Tibial nerve (tissue), 4 donors: Measurements from ENCODE around the gene ITPRID1.

Experiments used
- CTCF ChIP-seq, 5 experiments: fragments of 200-600 bp in 3 of 5; fragments of 450-650 bp in 2 of 5; sonication (generic) in 3 of 5; IDR thresholded peaks; one replicate each; pipeline ENCODE4 v1.5.1; 2016 to 2019; ENCODE audit warnings: antibody characterized with exemption in 5 of 5, mild to moderate bottlenecking in 3 of 5, moderate library complexity in 2 of 5
- EP300 ChIP-seq, 2 donors: sonication (generic); formaldehyde crosslinking; IDR thresholded peaks; one replicate each; pipeline ENCODE4 v1.6.1; 2017; ENCODE audit warnings: antibody characterized with exemption in 2 of 2, mild to moderate bottlenecking in 1 of 2
- POLR2A ChIP-seq, 2 donors: fragments of 450-650 bp; IDR thresholded peaks; one replicate each; pipeline ENCODE4 v1.6.1; 2017; ENCODE audit warnings: antibody characterized with exemption in 2 of 2, mild to moderate bottlenecking in 2 of 2, moderate library complexity in 2 of 2

- TF ChIP-seq POLR2A (IDR thresholded peaks at IDR 0.05), result no peak
- TF ChIP-seq CTCF (IDR thresholded peaks at IDR 0.05), result no peak
- no peak for TF ChIP-seq EP300 (IDR thresholded peaks at IDR 0.05)
Measured at GRCh38 chr7:31595390-31595789, 81.5 kb downstream of the ITPRID1 start.
